AG04450 (cell line): ENCODE measurements around the gene LAIR1. TPM values are rescaled to one million over a fixed set of nuclear protein-coding genes. Genes with fewer than 3 reads are reported as not detected.

Experiments
- CTCF ChIA-PET: fragments of 300-600, 350-600 bp; formaldehyde crosslinking; extraction: SDS; loops from one replicate; lab custom pipeline; 2022; ENCODE audit warnings: antibody characterized with exemption, inconsistent platforms; lab: Charles Lee
- POLR2A ChIA-PET: fragments of 350-600 bp; formaldehyde crosslinking; extraction: SDS; loops from one replicate; lab custom pipeline; 2021; ENCODE audit warnings: antibody characterized with exemption, inconsistent platforms; lab: Yijun Ruan, JAX
- DNase-seq: peaks from one replicate; pipeline ENCODE4 v3.0.0-alpha.2; 2011; ENCODE audit warnings: low read depth, low spot score
- H3K27ac ChIP-seq: one replicate; pipeline ENCODE4 v1.5.1; 2012; ENCODE audit warnings: low read depth, low read length, control low read depth
- H3K27me3 ChIP-seq: one replicate; pipeline ENCODE4 v1.6.0; 2012; ENCODE audit warnings: low read length; ENCODE audit not compliant: control insufficient read depth, insufficient read depth
- H3K4me3 ChIP-seq: 2 replicates; pipeline ENCODE4 v1.5.1; 2011; ENCODE audit warnings: mild to moderate bottlenecking, low read depth, low read length, control low read depth
- H3K9me3 ChIP-seq: 2 replicates; pipeline ENCODE4 v1.5.1; 2012; ENCODE audit warnings: low read length; ENCODE audit not compliant: control insufficient read depth, insufficient read depth
- CTCF ChIP-seq: IDR thresholded peaks from 2 replicates; pipeline ENCODE4 v1.5.1; 2011; ENCODE audit warnings: low read depth, low read length, control low read depth, inconsistent platforms
- polyA plus RNA-seq: library from polyadenylated mRNA; depleted of rRNA; stranded (reverse); fragments of >200 nt; gene quantifications from 2 replicates; pipeline ENCODE4 v1.2.3, GENCODE V29; 2011

LAIR1 gene
- polyA plus RNA-seq, 1 experiment = not detected

- ChIA-PET CTCF (no interaction called here), POLR2A (no interaction called here)
- Histone ChIP-seq H3K9me3 (no peaks in the 10 kb centered on the region; the same call in 1 of the 2 replicates), H3K4me3 (no peak overlapping the region), H3K27ac (no peak overlapping the region), H3K27me3 (no peaks in the 10 kb centered on the region)
- no peak for TF ChIP-seq CTCF
- no peak for DNase-seq
Measured at GRCh38 chr19:54312011-54312410, 52.7 kb downstream of the LAIR1 start.

GRCh38 chr19:54311486-54311885, 53.2 kb downstream of the LAIR1 start:
- POLR2A ChIA-PET = no interaction called here
- Histone ChIP-seq H3K27me3 (no peaks in the 10 kb centered on the region), H3K27ac (no peak overlapping the region), H3K9me3 (no peaks in the 10 kb centered on the region; the same call in 1 of the 2 replicates), H3K4me3 (no peak overlapping the region)
- no peak for DNase-seq
- CTCF ChIA-PET = interaction anchor here (0.7 kb wide), 1 partner anchor 13 kb away, joined by 3 read pairs; no protein-coding TSS in a partner anchor
- TF ChIP-seq CTCF = no peak

- no peak for DNase-seq
- Histone ChIP-seq H3K4me3 (no peak overlapping the region), H3K9me3 (no peaks in the 10 kb centered on the region; the same call in 1 of the 2 replicates), H3K27me3 (no peaks in the 10 kb centered on the region), H3K27ac (no peak overlapping the region)
- no peak for TF ChIP-seq CTCF
- POLR2A ChIA-PET = no interaction called here
- CTCF ChIA-PET = no interaction called here
Measured at GRCh38 chr19:54310543-54310942, 54.2 kb downstream of the LAIR1 start.

- no peaks in the 10 kb centered on the region; the same call in none of the 2 replicates for H3K9me3 ChIP-seq
- POLR2A ChIA-PET = no interaction called here
- no peak for DNase-seq
- H3K27ac ChIP-seq = no peak overlapping the region
- CTCF ChIA-PET = no interaction called here
- no peak for TF ChIP-seq CTCF
- H3K4me3 ChIP-seq = no peak overlapping the region
- no peaks in the 10 kb centered on the region for H3K27me3 ChIP-seq
Measured at GRCh38 chr19:54309811-54310210, 54.9 kb downstream of the LAIR1 start.

GRCh38 chr19:54307389-54308020, 57.2 kb downstream of the LAIR1 start:
- Histone ChIP-seq H3K27me3 (no peaks in the 10 kb centered on the region), H3K4me3 (no peak overlapping the region), H3K27ac (no peak overlapping the region), H3K9me3 (no peaks in the 10 kb centered on the region; the same call in none of the 2 replicates)
- ChIA-PET CTCF (interaction anchor here (0.7 to 1.2 kb wide), 2 partner anchors 42 to 83 kb away, joined by 4 to 5 read pairs; no protein-coding TSS in a partner anchor), POLR2A (no interaction called here)
- no peak for DNase-seq
- no peak for TF ChIP-seq CTCF
